HCT116 (cell line): ENCODE results near the gene GRB2. TPM values are rescaled to one million over a fixed set of nuclear protein-coding genes. Genes with fewer than 3 reads are reported as not detected.

Experiments
- ATAC-seq: fragments of 200-7000 bp; cut with Tn5 transposase; 2 replicates; pipeline ENCODE4 v1.9.1; 2020; ENCODE audit warnings: mild to moderate bottlenecking, moderate library complexity
- BruUV-seq: library from RNA; stranded (reverse); fragments of 400-500 nt; replicated peaks from 2 replicates; lab custom pipeline; 2021; lab: Mats Ljungman, UMichigan
- CTCF ChIA-PET: fragments of 300-600 bp; sonication (Branson Sonifier 250); formaldehyde crosslinking; loops from one replicate; lab custom pipeline; 2021; ENCODE audit warnings: antibody characterized with exemption; lab: Charles Lee
- POLR2A ChIA-PET: fragments of 300-600, 350-600 bp; sonication (Branson Sonifier 250); formaldehyde crosslinking; loops from one replicate; lab custom pipeline; 2021; ENCODE audit warnings: antibody characterized with exemption; lab: Charles Lee
- RAD21 ChIA-PET, 2 experiments: fragments of 300-600 bp; sonication (Branson Sonifier 250); formaldehyde crosslinking; loops; one replicate each; lab custom pipeline; 2023; ENCODE audit warnings: low total read pairs in 2 of 2; ENCODE audit not compliant: uncharacterized antibody in 2 of 2, unreplicated experiment in 2 of 2, low non-redundant PET in 1 of 2; lab: Charles Lee
- DNase-seq: peaks from one replicate; pipeline ENCODE4 v3.0.0-alpha.2; 2010; ENCODE audit warnings: low read depth, low spot score
- H2AFZ ChIP-seq: fragments of 200-600 bp; shearing (Covaris generic), sonication (generic); 2 replicates; pipeline ENCODE4 v1.6.1; 2017; ENCODE audit warnings: low read depth, mixed run types, mixed read lengths, antibody characterized with exemption, low read length; ENCODE audit not compliant: poor library complexity, severe bottlenecking
- H3K27ac ChIP-seq: 2 replicates; pipeline ENCODE4 v1.5.1; 2012; ENCODE audit warnings: low read depth, low read length
- H3K27me3 ChIP-seq: fragments of 200-600 bp; sonication (generic); 2 replicates; pipeline ENCODE4 v1.6.1; 2016; ENCODE audit warnings: mixed run types, low read length, mixed read lengths; ENCODE audit not compliant: insufficient read depth
- H3K36me3 ChIP-seq, 2 experiments: fragments of 200-500 bp in 1 of 2; fragments of 200-600 bp in 1 of 2; sonication (Bioruptor generic) in 1 of 2; sonication (generic) in 1 of 2; 2 replicates each; pipeline versions ENCODE4 v1.5.1 to v1.6.1; 2014 to 2016; ENCODE audit warnings: low read length in 2 of 2, inconsistent platforms in 1 of 2, mixed read lengths in 1 of 2, mixed run types in 1 of 2; ENCODE audit not compliant: insufficient read depth in 2 of 2, control insufficient read depth in 1 of 2
- H3K4me1 ChIP-seq, 2 experiments: fragments of 200-600 bp in 1 of 2; sonication (generic) in 1 of 2; 2 replicates each; pipeline versions ENCODE4 v1.5.1 to v1.6.1; 2012 to 2017; ENCODE audit warnings: low read length in 2 of 2, inconsistent platforms in 1 of 2, mild to moderate bottlenecking in 1 of 2, mixed read lengths in 1 of 2, mixed run types in 1 of 2, moderate library complexity in 1 of 2; ENCODE audit not compliant: insufficient read depth in 2 of 2, control insufficient read depth in 1 of 2
- H3K4me2 ChIP-seq: fragments of 200-600 bp; sonication (generic); 2 replicates; pipeline ENCODE4 v1.6.1; 2017; ENCODE audit warnings: mixed run types, low read length, mixed read lengths
- H3K4me3 ChIP-seq, 2 experiments: fragments of 200-600 bp in 1 of 2; sonication (generic) in 1 of 2; replicated peaks in 1 of 2; 2 replicates each; pipeline ENCODE4 v1.5.1; 2011 to 2016; ENCODE audit warnings: low read length in 2 of 2, control low read depth in 1 of 2, low read depth in 1 of 2, mild to moderate bottlenecking in 1 of 2, mixed read lengths in 1 of 2, mixed run types in 1 of 2
- H3K79me2 ChIP-seq: fragments of 200-600 bp; sonication (generic); 2 replicates; pipeline ENCODE4 v1.6.1; 2017; ENCODE audit warnings: mild to moderate bottlenecking, mixed run types, low read length, moderate library complexity, mixed read lengths; ENCODE audit not compliant: insufficient read depth
- H3K9ac ChIP-seq: fragments of 200-600 bp; sonication (generic); 2 replicates; pipeline ENCODE4 v1.6.1; 2016; ENCODE audit warnings: low read length, mixed read lengths
- H3K9me2 ChIP-seq: fragments of 200-600 bp; sonication (generic), shearing (Covaris generic); 2 replicates; pipeline ENCODE4 v1.6.1; 2017; ENCODE audit warnings: mixed run types, mild to moderate bottlenecking, moderate library complexity; ENCODE audit not compliant: insufficient read depth
- H3K9me3 ChIP-seq, 2 experiments: fragments of 200-500 bp in 1 of 2; fragments of 200-600 bp in 1 of 2; sonication (Bioruptor generic) in 1 of 2; sonication (generic) in 1 of 2; 2 replicates each; pipeline ENCODE4 v1.6.1; 2014 to 2017; ENCODE audit warnings: low read length in 2 of 2, mixed read lengths in 2 of 2, inconsistent platforms in 1 of 2, low read depth in 1 of 2, mild to moderate bottlenecking in 1 of 2, mixed run types in 1 of 2, moderate library complexity in 1 of 2; ENCODE audit not compliant: control insufficient read depth in 1 of 2, insufficient read depth in 1 of 2
- H4K20me1 ChIP-seq: fragments of 200-600 bp; sonication (generic), shearing (Covaris generic); 2 replicates; pipeline ENCODE4 v1.6.1; 2017; ENCODE audit warnings: mixed run types, mild to moderate bottlenecking, moderate library complexity; ENCODE audit not compliant: insufficient read depth
- CBX3 ChIP-seq: IDR thresholded peaks from 2 replicates; pipeline ENCODE4 v1.6.1; 2012; ENCODE audit warnings: low read depth
- ELF1 ChIP-seq: IDR thresholded peaks from 2 replicates; pipeline ENCODE4 v1.6.1; 2012; ENCODE audit warnings: low read depth, borderline replicate concordance
- EZH2phosphoT487 ChIP-seq: fragments of 200-600 bp; IDR thresholded peaks from 2 replicates; pipeline ENCODE4 v1.6.1; 2018; ENCODE audit warnings: antibody characterized with exemption, borderline replicate concordance
- FOSL1 ChIP-seq: IDR thresholded peaks from 2 replicates; pipeline ENCODE4 v1.6.1; 2012; ENCODE audit warnings: low read depth
- MAX ChIP-seq: IDR thresholded peaks from 2 replicates; pipeline ENCODE4 v1.6.1; 2012
- POLR2A ChIP-seq: IDR thresholded peaks from 2 replicates; pipeline ENCODE4 v1.7.0; 2011; ENCODE audit warnings: borderline replicate concordance; ENCODE audit not compliant: insufficient read depth, insufficient read length; ENCODE audit errors: extremely low read depth
- POLR2AphosphoS5 ChIP-seq: IDR thresholded peaks from 2 replicates; pipeline ENCODE4 v1.6.1; 2011; ENCODE audit warnings: mild to moderate bottlenecking, low read depth, low read length, moderate library complexity
- RAD21 ChIP-seq: IDR thresholded peaks from 2 replicates; pipeline ENCODE4 v1.6.1; 2012; ENCODE audit warnings: low read depth, mild to moderate bottlenecking
- SIN3A ChIP-seq: IDR thresholded peaks from 2 replicates; pipeline ENCODE4 v1.6.1; 2012; ENCODE audit warnings: low read depth
- SP1 ChIP-seq: IDR thresholded peaks from 2 replicates; pipeline ENCODE4 v1.6.1; 2012; ENCODE audit warnings: low read depth
- SRF ChIP-seq: IDR thresholded peaks from 2 replicates; pipeline ENCODE4 v1.6.1; 2012; ENCODE audit warnings: low read depth
- ZNF274 ChIP-seq: fragments of 200-500 bp; sonication (Bioruptor generic); IDR thresholded peaks from 2 replicates; pipeline ENCODE4 v1.6.1; 2014; ENCODE audit warnings: mild to moderate bottlenecking, low read depth, low read length, inconsistent platforms
- intact Hi-C: fragments of 100-400 bp; cut with micrococcal nuclease; formaldehyde crosslinking; loops from 2 replicates; pipeline ENCODE4 v1.10.0; 2022
- total RNA-seq: library from RNA; stranded (reverse); gene quantifications from one replicate; pipeline ENCODE4 v1.2.1, GENCODE V29; 2021; ENCODE audit not compliant: unreplicated experiment
- TF ChIP-seq, protein P1 (sequence below): IDR thresholded peaks from 2 replicates; pipeline ENCODE4 v1.6.1; 2012; ENCODE audit warnings: low read depth
- TF ChIP-seq, protein P2 (sequence below): IDR thresholded peaks from 2 replicates; pipeline ENCODE4 v1.6.1; 2012
- TF ChIP-seq, protein P3 (sequence below), 3 experiments: fragments of 200-600 bp in 1 of 3; sonication (generic) in 1 of 3; IDR thresholded peaks in 2 of 3; conservative IDR thresholded peaks in 1 of 3; 2 replicates each; pipeline ENCODE4 v1.5.1; 2012 to 2017; ENCODE audit warnings: low read depth in 2 of 3, low read length in 2 of 3, antibody characterized with exemption in 1 of 3, borderline replicate concordance in 1 of 3, control low read depth in 1 of 3, mild to moderate bottlenecking in 1 of 3, mixed read lengths in 1 of 3, mixed run types in 1 of 3, moderate library complexity in 1 of 3; ENCODE audit not compliant: insufficient read depth in 1 of 3

The GRB2 gene
- total RNA-seq, 1 experiment from 2014 or later: 146 TPM

GRCh38 chr17:75396796-75397195 lies 8.7 kb downstream of the GRB2 start:
- Histone ChIP-seq H3K4me2 (no peak overlapping the region), H3K4me1 (peaks cover 23 to 30% of the 10 kb centered on the region in 2 experiments), H3K9me2 (no peaks in the 10 kb centered on the region), H3K36me3 (peaks cover 5 to 12% of the 10 kb centered on the region in 2 experiments; a peak in 2 of 4 replicates), H3K27ac (no peak overlapping the region; the same call in 1 of the 2 replicates), H4K20me1 (peaks cover 29% of the 10 kb centered on the region), H3K4me3 (no peak overlapping the region), H3K9me3 (no peaks in the 10 kb centered on the region), H3K9ac (no peak overlapping the region), H3K79me2 (peaks cover 100% of the 10 kb centered on the region), H3K27me3 (no peaks in the 10 kb centered on the region), H2AFZ (no peak overlapping the region)
- intact Hi-C loops: no loop called here
- ChIA-PET RAD21 (interaction anchor here in 1 of 2 experiments (0.6 kb wide), 1 partner anchor 74 kb away, joined by 3 read pairs; no protein-coding TSS in a partner anchor), CTCF (interaction anchor here (0.7 to 1.9 kb wide), 4 partner anchors 9 to 156 kb away, joined by 3 to 6 read pairs (median 4); partner anchors contain the start of genes GRB2 and MIF4GD), POLR2A (interaction anchor here (1.1 to 1.9 kb wide), 6 partner anchors 9 to 116 kb away, joined by 3 to 13 read pairs (median 4); partner anchors contain the start of genes GRB2 and SLC25A19)
- no TSS peak for BruUV-seq
- ATAC-seq (no peak), DNase-seq (no peak)
- TF ChIP-seq RAD21 (no peak), ELF1 (no peak)

DNA sequence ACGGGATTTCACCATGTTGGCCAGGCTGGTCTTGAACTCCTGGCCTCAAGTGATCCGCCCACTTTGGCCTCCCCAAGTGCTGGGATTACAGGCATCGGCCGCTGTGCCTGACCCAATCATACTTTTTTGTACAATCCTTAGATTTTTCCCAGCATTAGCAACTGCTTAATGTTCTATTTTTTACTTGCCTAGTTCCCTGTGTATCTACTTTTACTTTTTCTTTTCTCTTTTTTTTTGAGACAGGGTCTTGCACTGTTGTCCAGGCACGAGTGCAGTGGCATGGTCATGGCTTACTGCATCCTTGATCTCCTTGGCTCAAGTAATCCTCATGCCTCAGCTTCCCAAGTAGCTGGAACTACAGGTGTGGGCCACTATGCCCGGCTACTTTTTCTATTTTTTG lies 9.5 kb downstream of the GRB2 start:
- Histone ChIP-seq H3K36me3 (peaks cover 9 to 13% of the 10 kb centered on the region in 2 experiments), H3K4me2 (peak overlapping the region; percentile 87; the same call in 1 of the 2 replicates), H4K20me1 (peaks cover 26% of the 10 kb centered on the region; the same call in 1 of the 2 replicates), H3K4me1 (peaks cover 23 to 30% of the 10 kb centered on the region in 2 experiments), H3K9ac (no peak overlapping the region), H3K27ac (peak overlapping the region; percentile 14; the same call in 1 of the 2 replicates), H3K4me3 (no peak overlapping the region), H3K9me2 (no peaks in the 10 kb centered on the region), H3K27me3 (no peaks in the 10 kb centered on the region), H3K79me2 (peaks cover 100% of the 10 kb centered on the region), H3K9me3 (no peaks in the 10 kb centered on the region), H2AFZ (no peak overlapping the region)
- intact Hi-C loops: no loop called here
- POLR2A ChIA-PET: interaction anchor here (1.1 to 3.0 kb wide), 6 partner anchors 10 to 106 kb away, joined by 3 to 19 read pairs (median 4); partner anchors contain the start of genes GRB2 and SLC25A19
- no peak for ATAC-seq
- DNase-seq: no peak
- BruUV-seq: no TSS peak
- CTCF ChIA-PET: interaction anchor here (1.7 to 1.9 kb wide), 2 partner anchors 10 to 125 kb away, joined by 5 to 6 read pairs; partner anchors contain the start of genes GRB2 and MIF4GD
- RAD21 ChIA-PET: no interaction called here
- TF ChIP-seq EZH2phosphoT487: no peak
- no peak for TF ChIP-seq POLR2AphosphoS5
- TF ChIP-seq, protein P1, sequence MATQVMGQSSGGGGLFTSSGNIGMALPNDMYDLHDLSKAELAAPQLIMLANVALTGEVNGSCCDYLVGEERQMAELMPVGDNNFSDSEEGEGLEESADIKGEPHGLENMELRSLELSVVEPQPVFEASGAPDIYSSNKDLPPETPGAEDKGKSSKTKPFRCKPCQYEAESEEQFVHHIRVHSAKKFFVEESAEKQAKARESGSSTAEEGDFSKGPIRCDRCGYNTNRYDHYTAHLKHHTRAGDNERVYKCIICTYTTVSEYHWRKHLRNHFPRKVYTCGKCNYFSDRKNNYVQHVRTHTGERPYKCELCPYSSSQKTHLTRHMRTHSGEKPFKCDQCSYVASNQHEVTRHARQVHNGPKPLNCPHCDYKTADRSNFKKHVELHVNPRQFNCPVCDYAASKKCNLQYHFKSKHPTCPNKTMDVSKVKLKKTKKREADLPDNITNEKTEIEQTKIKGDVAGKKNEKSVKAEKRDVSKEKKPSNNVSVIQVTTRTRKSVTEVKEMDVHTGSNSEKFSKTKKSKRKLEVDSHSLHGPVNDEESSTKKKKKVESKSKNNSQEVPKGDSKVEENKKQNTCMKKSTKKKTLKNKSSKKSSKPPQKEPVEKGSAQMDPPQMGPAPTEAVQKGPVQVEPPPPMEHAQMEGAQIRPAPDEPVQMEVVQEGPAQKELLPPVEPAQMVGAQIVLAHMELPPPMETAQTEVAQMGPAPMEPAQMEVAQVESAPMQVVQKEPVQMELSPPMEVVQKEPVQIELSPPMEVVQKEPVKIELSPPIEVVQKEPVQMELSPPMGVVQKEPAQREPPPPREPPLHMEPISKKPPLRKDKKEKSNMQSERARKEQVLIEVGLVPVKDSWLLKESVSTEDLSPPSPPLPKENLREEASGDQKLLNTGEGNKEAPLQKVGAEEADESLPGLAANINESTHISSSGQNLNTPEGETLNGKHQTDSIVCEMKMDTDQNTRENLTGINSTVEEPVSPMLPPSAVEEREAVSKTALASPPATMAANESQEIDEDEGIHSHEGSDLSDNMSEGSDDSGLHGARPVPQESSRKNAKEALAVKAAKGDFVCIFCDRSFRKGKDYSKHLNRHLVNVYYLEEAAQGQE: no peak
- no peak for TF ChIP-seq FOSL1
- TF ChIP-seq MAX: no peak
- no peak for TF ChIP-seq ZNF274
- no peak for TF ChIP-seq SRF
- no peak for TF ChIP-seq POLR2A
- TF ChIP-seq, protein P2, sequence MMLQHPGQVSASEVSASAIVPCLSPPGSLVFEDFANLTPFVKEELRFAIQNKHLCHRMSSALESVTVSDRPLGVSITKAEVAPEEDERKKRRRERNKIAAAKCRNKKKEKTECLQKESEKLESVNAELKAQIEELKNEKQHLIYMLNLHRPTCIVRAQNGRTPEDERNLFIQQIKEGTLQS: no peak
- no peak for TF ChIP-seq CBX3
- TF ChIP-seq, protein P3, sequence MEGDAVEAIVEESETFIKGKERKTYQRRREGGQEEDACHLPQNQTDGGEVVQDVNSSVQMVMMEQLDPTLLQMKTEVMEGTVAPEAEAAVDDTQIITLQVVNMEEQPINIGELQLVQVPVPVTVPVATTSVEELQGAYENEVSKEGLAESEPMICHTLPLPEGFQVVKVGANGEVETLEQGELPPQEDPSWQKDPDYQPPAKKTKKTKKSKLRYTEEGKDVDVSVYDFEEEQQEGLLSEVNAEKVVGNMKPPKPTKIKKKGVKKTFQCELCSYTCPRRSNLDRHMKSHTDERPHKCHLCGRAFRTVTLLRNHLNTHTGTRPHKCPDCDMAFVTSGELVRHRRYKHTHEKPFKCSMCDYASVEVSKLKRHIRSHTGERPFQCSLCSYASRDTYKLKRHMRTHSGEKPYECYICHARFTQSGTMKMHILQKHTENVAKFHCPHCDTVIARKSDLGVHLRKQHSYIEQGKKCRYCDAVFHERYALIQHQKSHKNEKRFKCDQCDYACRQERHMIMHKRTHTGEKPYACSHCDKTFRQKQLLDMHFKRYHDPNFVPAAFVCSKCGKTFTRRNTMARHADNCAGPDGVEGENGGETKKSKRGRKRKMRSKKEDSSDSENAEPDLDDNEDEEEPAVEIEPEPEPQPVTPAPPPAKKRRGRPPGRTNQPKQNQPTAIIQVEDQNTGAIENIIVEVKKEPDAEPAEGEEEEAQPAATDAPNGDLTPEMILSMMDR (IDR thresholded peaks at IDR 0.05 in 2 of 3, conservative IDR thresholded peaks at IDR 0.05 in 1 of 3; ENCODE audit: borderline replicate concordance in 1 of 3, insufficient read depth in 1 of 3, low read depth in 2 of 3, low read length in 2 of 3): no peak
- no peak for TF ChIP-seq SP1
- no peak for TF ChIP-seq SIN3A
